Ascending aorta (tissue), 2 donors: Measurements from ENCODE around the gene MORF4L1. TPM values are rescaled to one million over a fixed set of nuclear protein-coding genes. Genes with fewer than 3 reads are reported as not detected.
"Not testable (repeated sequence)": the region's sequence is repeated elsewhere in the genome, so short reads cannot be mapped to it uniquely, and the experiment has no call there.

ENCODE experiments used
- DNase-seq, 2 donors: peaks; one replicate each; pipeline ENCODE4 v3.0.0-alpha.2; 2019; ENCODE audit warnings: low spot score in 2 of 2
- H3K27ac ChIP-seq, 2 donors: fragments of 200-600 bp; sonication (generic); one replicate each; pipeline ENCODE4 v1.5.1; 2016 to 2017; ENCODE audit warnings: mild to moderate bottlenecking in 1 of 2
- H3K27me3 ChIP-seq: fragments of 200-600 bp; sonication (generic); one replicate; pipeline ENCODE4 v1.5.1; 2017
- H3K36me3 ChIP-seq, 2 donors: fragments of 200-600 bp; sonication (generic); one replicate each; pipeline ENCODE4 v1.5.1; 2016
- H3K4me1 ChIP-seq, 2 donors: fragments of 200-600 bp; sonication (generic); one replicate each; pipeline ENCODE4 v1.5.1; 2016 to 2017; ENCODE audit warnings: mild to moderate bottlenecking in 1 of 2
- H3K4me3 ChIP-seq, 2 donors: fragments of 200-600 bp; sonication (generic); one replicate each; pipeline ENCODE4 v1.5.1; 2016 to 2017; ENCODE audit warnings: mild to moderate bottlenecking in 1 of 2
- H3K9me3 ChIP-seq, 2 donors: fragments of 200-600 bp; sonication (generic); one replicate each; pipeline ENCODE4 v1.5.1; 2016
- intact Hi-C: fragments of 100-400 bp; cut with DNase I; formaldehyde crosslinking; loops from one replicate; pipeline ENCODE4 v1.15.1; 2023
- total RNA-seq: library from RNA; depleted of rRNA; stranded (reverse); fragments of >200 nt; gene quantifications from one replicate; pipeline ENCODE4 v1.1.0, GENCODE V29; 2016
- TF ChIP-seq, protein P1 (sequence below), 3 experiments: fragments of 200-600 bp in 2 of 3; fragments of 450-650 bp in 1 of 3; sonication (generic) in 2 of 3; IDR thresholded peaks; one replicate each; pipeline ENCODE4 v1.5.1; 2016 to 2019; ENCODE audit warnings: antibody characterized with exemption in 3 of 3, mild to moderate bottlenecking in 1 of 3, moderate library complexity in 1 of 3

Gene MORF4L1
- total RNA-seq, 1 donor from 2014 or later = 108 TPM

DNA sequence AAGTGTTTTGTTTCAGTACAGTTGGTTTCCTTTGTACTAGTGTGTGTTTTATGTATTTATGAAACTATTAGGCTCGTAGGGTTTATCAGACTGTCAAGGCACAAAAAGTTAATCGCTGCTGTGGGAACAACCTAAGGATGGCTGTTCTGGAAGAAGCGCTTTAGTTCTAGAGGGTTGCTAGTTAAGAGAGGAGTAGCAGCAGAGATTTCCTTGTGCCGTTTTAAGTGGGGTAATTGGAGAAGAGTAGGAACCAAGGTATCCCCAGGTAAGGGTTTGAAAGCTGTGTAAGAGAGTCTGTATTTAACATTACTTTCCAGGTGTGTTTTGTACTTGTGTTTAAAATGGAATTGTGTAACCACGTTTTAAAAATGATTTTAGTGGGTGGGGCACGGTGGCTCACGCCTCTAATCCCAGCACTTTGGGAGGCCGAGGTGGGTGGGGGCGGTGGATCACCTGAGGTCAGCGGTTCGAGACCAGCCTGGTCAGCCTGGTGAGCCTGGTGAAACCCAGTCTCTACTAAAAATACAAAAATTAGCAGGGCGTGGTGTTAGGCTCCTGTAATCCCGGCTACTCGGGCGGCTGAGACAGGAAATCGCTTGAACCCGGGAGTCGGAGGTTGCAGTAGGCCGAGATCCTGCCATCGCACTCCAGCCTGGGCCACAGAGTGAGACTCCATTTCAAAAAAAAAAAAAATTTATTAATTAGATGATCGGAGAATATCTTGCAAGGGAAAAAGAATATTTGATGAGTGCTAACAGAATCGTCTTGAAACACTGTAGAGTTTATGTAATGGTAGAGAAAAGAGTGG, 2.6 kb downstream of the MORF4L1 start:
- Histone ChIP-seq H3K9me3 (no peaks in the 10 kb centered on the region), H3K4me1 (peaks cover 5 to 34% of the 10 kb centered on the region in 2 donors), H3K27ac (peak overlapping the region; percentile 100), H3K27me3 (no peaks in the 10 kb centered on the region), H3K4me3 (peak overlapping the region; percentile 98 to 99), H3K36me3 (peaks cover 0 to under 1% of the 10 kb centered on the region in 2 donors)
- intact Hi-C loops = no loop called here
- TF ChIP-seq, protein P1, sequence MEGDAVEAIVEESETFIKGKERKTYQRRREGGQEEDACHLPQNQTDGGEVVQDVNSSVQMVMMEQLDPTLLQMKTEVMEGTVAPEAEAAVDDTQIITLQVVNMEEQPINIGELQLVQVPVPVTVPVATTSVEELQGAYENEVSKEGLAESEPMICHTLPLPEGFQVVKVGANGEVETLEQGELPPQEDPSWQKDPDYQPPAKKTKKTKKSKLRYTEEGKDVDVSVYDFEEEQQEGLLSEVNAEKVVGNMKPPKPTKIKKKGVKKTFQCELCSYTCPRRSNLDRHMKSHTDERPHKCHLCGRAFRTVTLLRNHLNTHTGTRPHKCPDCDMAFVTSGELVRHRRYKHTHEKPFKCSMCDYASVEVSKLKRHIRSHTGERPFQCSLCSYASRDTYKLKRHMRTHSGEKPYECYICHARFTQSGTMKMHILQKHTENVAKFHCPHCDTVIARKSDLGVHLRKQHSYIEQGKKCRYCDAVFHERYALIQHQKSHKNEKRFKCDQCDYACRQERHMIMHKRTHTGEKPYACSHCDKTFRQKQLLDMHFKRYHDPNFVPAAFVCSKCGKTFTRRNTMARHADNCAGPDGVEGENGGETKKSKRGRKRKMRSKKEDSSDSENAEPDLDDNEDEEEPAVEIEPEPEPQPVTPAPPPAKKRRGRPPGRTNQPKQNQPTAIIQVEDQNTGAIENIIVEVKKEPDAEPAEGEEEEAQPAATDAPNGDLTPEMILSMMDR (IDR thresholded peaks at IDR 0.05) = no peak
- DNase-seq = no peak

GRCh38 chr15:78876954-78877353, 4.3 kb downstream of the MORF4L1 start:
- peak overlapping the region in 1 of 2 donors; percentile 100 for H3K27ac ChIP-seq

DNA sequence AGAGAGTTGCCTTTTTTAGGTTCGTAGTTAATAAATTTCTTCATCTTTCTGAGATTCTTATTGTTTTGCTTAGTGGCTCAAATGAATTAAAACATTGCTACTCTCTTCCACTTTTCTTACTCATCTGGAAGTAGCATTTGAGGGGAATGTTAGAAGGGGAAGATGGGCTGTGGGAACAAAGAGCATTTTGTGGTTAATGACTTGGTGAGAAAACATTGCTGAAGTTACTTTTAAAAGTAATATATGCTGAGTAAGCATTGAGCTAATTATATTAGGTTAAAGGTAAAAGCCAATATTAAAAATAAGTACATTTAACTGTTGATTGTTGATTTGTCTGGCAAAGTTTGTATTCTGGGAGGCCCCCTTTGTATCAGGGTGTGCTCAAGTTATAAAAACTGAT, 5.7 kb downstream of the MORF4L1 start:
- intact Hi-C loops = no loop called here
- TF ChIP-seq, protein P1 (IDR thresholded peaks at IDR 0.05) = no peak
- Histone ChIP-seq H3K9me3 (no peaks in the 10 kb centered on the region), H3K36me3 (peaks cover 0 to 27% of the 10 kb centered on the region in 2 donors), H3K4me1 (peaks cover 5 to 53% of the 10 kb centered on the region in 2 donors), H3K27ac (peak overlapping the region in 1 of 2 donors; percentile 29), H3K4me3 (peak overlapping the region in 1 of 2 donors; percentile 98), H3K27me3 (no peaks in the 10 kb centered on the region)
- no peak for DNase-seq

More at GRCh38 chr15:78876954-78877353, 4.3 kb downstream of the MORF4L1 start:
- H3K36me3 ChIP-seq = peaks cover 0 to 16% of the 10 kb centered on the region in 2 donors
- H3K27me3 ChIP-seq, intact Hi-C loops, DNase-seq, H3K9me3 ChIP-seq: not testable (repeated sequence)
- peaks cover 5 to 50% of the 10 kb centered on the region in 2 donors for H3K4me1 ChIP-seq
- peak overlapping the region; percentile 98 to 99 for H3K4me3 ChIP-seq

- peaks cover 5 to 62% of the 10 kb centered on the region in 2 donors for H3K4me1 ChIP-seq
- DNase-seq = no peak
- H3K4me3 ChIP-seq = no peak overlapping the region
- H3K36me3 ChIP-seq = peaks cover 0 to 35% of the 10 kb centered on the region in 2 donors
- intact Hi-C loops = no loop called here
- H3K27ac ChIP-seq = peak overlapping the region; percentile 58 to 63
- no peaks in the 10 kb centered on the region for H3K27me3 ChIP-seq
- TF ChIP-seq, protein P1 (IDR thresholded peaks at IDR 0.05) = no peak
- no peaks in the 10 kb centered on the region for H3K9me3 ChIP-seq
Observed at GRCh38 chr15:78879517-78880241, 7.0 kb downstream of the MORF4L1 start.

- Histone ChIP-seq H3K4me1 (peaks cover 5 to 62% of the 10 kb centered on the region in 2 donors), H3K27me3 (no peaks in the 10 kb centered on the region), H3K4me3 (no peak overlapping the region), H3K27ac (no peak overlapping the region), H3K36me3 (peaks cover 4 to 35% of the 10 kb centered on the region in 2 donors), H3K9me3 (no peaks in the 10 kb centered on the region)
- TF ChIP-seq, protein P1 (IDR thresholded peaks at IDR 0.05) = no peak
- no peak for DNase-seq
- intact Hi-C loops = no loop called here
Observed at GRCh38 chr15:78880242-78880533, 7.5 kb downstream of the MORF4L1 start.

GRCh38 chr15:78880813-78881212, 8.1 kb downstream of the MORF4L1 start:
- TF ChIP-seq, protein P1 (IDR thresholded peaks at IDR 0.05) = no peak
- Histone ChIP-seq H3K9me3 (no peaks in the 10 kb centered on the region), H3K4me3 (no peak overlapping the region), H3K27me3 (no peaks in the 10 kb centered on the region), H3K27ac (no peak overlapping the region), H3K4me1 (peaks cover 5 to 62% of the 10 kb centered on the region in 2 donors), H3K36me3 (peaks cover 4 to 37% of the 10 kb centered on the region in 2 donors)
- intact Hi-C loops = no loop called here
- DNase-seq = no peak
